IMR-90 (cell line): ENCODE results near the gene PITX2. TPM values are rescaled to one million over a fixed set of nuclear protein-coding genes. Genes with fewer than 3 reads are reported as not detected.

Source experiments
- CTCF ChIP-seq: conservative IDR thresholded peaks from 2 replicates; pipeline ENCODE4 v1.5.1; 2012; ENCODE audit warnings: mild to moderate bottlenecking, low read depth, low read length, improper control_type of control experiment
- FOS ChIP-seq: fragments of 150-350 bp; IDR thresholded peaks from 2 replicates; pipeline ENCODE4 v1.6.1; 2016; ENCODE audit warnings: low read depth, low read length
- polyA plus RNA-seq, 3 experiments: library from polyadenylated mRNA; depleted of rRNA; stranded (reverse); fragments of >200 nt; gene quantifications; 2 replicates each; pipeline ENCODE4 v1.2.3, GENCODE V29; 2012; ENCODE audit warnings: low replicate concordance in 1 of 3
- total RNA-seq: library from RNA; depleted of rRNA; stranded (reverse); fragments of >200 nt; gene quantifications from 2 replicates; pipeline ENCODE4 v1.2.3, GENCODE V29; 2012

PITX2 gene
- total and polyA plus RNA-seq, 2 of the 4 experiments (the other 2 are of a cell fraction), result 3.0 to 6.3 TPM

- TF ChIP-seq CTCF (no peak), FOS (no peak)
Observed at GRCh38 chr4:110629780-110630687, 7.2 kb upstream of the PITX2 start (continued).
